ENCODE measurements around the gene MSI2.

MSI2 gene

GRCh38 chr17:57527221-57528057, 271.1 kb downstream of the MSI2 start:
- no peak for DNase-seq (ENCODE audit: low read depth)

- no peak for DNase-seq (ENCODE audit: low read depth)
Observed at GRCh38 chr17:57528058-57528451, 271.7 kb downstream of the MSI2 start.

GRCh38 chr17:57530026-57530425, 273.7 kb downstream of the MSI2 start:
- DNase-seq (ENCODE audit: low read depth), result no peak

GRCh38 chr17:57530508-57530907, 274.2 kb downstream of the MSI2 start:
- DNase-seq (ENCODE audit: low read depth), result no peak

- DNase-seq (ENCODE audit: low read depth), result no peak
Observed at GRCh38 chr17:57531078-57531477, 274.8 kb downstream of the MSI2 start.

- DNase-seq (ENCODE audit: low read depth), result no peak
Observed at GRCh38 chr17:57531648-57532504, 275.6 kb downstream of the MSI2 start.

- no peak for DNase-seq (ENCODE audit: low read depth)
Observed at GRCh38 chr17:57532556-57532955, 276.2 kb downstream of the MSI2 start.

GRCh38 chr17:57532966-57533365, 276.6 kb downstream of the MSI2 start:
- DNase-seq (ENCODE audit: low read depth), result no peak

- no peak for DNase-seq (ENCODE audit: low read depth)
Observed at GRCh38 chr17:57533684-57534305, 277.5 kb downstream of the MSI2 start.

GRCh38 chr17:57534863-57535248, 278.5 kb downstream of the MSI2 start:
- DNase-seq (ENCODE audit: low read depth), result no peak

- no peak for DNase-seq (ENCODE audit: low read depth)
Observed at GRCh38 chr17:57535249-57535966, 279.1 kb downstream of the MSI2 start.

GRCh38 chr17:57536289-57536688, 280.0 kb downstream of the MSI2 start:
- DNase-seq (ENCODE audit: low read depth), result no peak

GRCh38 chr17:57536789-57537523, 280.6 kb downstream of the MSI2 start:
- no peak for DNase-seq (ENCODE audit: low read depth)

GRCh38 chr17:57537524-57538410, 281.4 kb downstream of the MSI2 start:
- no peak for DNase-seq (ENCODE audit: low read depth)

GRCh38 chr17:57538736-57539456, 282.6 kb downstream of the MSI2 start:
- DNase-seq (ENCODE audit: low read depth), result no peak

GRCh38 chr17:57539529-57540301, 283.4 kb downstream of the MSI2 start:
- DNase-seq (ENCODE audit: low read depth), result no peak

GRCh38 chr17:57540596-57540995, 284.3 kb downstream of the MSI2 start:
- no peak for DNase-seq (ENCODE audit: low read depth)

- no peak for DNase-seq (ENCODE audit: low read depth)
Observed at GRCh38 chr17:57541049-57541448, 284.7 kb downstream of the MSI2 start.

Data from stimulated activated CD4-positive, alpha-beta T cell treated with anti-CD3 and anti-CD28 coated beads, Interleukin-2, amount 100 ng/mL, for 4 hours (primary cell).